Astrocyte (in vitro differentiated cells and primary cell): ENCODE data around the gene PFKFB2. TPM values are rescaled to one million over a fixed set of nuclear protein-coding genes. Genes with fewer than 3 reads are reported as not detected.

Experiments
- DNase-seq: peaks from one replicate; pipeline ENCODE4 v3.0.0-alpha.2; 2010; ENCODE audit warnings: low read depth
- FAIRE-seq: peaks from 2 replicates; lab custom pipeline; 2011; peaks lifted over from hg19 to GRCh38; lab: Jason Lieb, UNC
- H2AFZ ChIP-seq: 2 replicates; pipeline ENCODE4 v1.6.0; 2012; ENCODE audit warnings: low read depth, low read length, inconsistent platforms
- H3K27ac ChIP-seq: 2 replicates; pipeline ENCODE4 v1.5.1; 2011; ENCODE audit warnings: low read depth, low read length, inconsistent platforms
- H3K27me3 ChIP-seq: 2 replicates; pipeline ENCODE4 v1.6.0; 2011; ENCODE audit warnings: low read length, inconsistent platforms; ENCODE audit not compliant: insufficient read depth
- H3K36me3 ChIP-seq: 2 replicates; pipeline ENCODE4 v1.5.1; 2011; ENCODE audit warnings: low read length, inconsistent platforms; ENCODE audit not compliant: insufficient read depth
- H3K4me1 ChIP-seq: 2 replicates; pipeline ENCODE4 v1.5.1; 2011; ENCODE audit warnings: low read length, inconsistent platforms; ENCODE audit not compliant: insufficient read depth
- H3K4me2 ChIP-seq: 2 replicates; pipeline ENCODE4 v1.6.0; 2012; ENCODE audit warnings: low read length, inconsistent platforms
- H3K4me3 ChIP-seq: 2 replicates; pipeline ENCODE4 v1.5.1; 2011; ENCODE audit warnings: low read depth, mild to moderate bottlenecking, low read length, inconsistent platforms; ENCODE audit not compliant: insufficient read depth
- H3K79me2 ChIP-seq: 2 replicates; pipeline ENCODE4 v1.6.0; 2012; ENCODE audit warnings: mild to moderate bottlenecking, low read length, inconsistent platforms; ENCODE audit not compliant: insufficient read depth
- H3K9ac ChIP-seq: 2 replicates; pipeline ENCODE4 v1.6.0; 2012; ENCODE audit warnings: mild to moderate bottlenecking, low read length, inconsistent platforms
- H3K9me3 ChIP-seq: 2 replicates; pipeline ENCODE4 v1.5.1; 2012; ENCODE audit warnings: low read depth, mild to moderate bottlenecking, low read length, inconsistent platforms; ENCODE audit not compliant: insufficient read depth
- H4K20me1 ChIP-seq: 2 replicates; pipeline ENCODE4 v1.6.0; 2012; ENCODE audit warnings: low read length, inconsistent platforms; ENCODE audit not compliant: insufficient read depth
- H3K27ac Mint-ChIP-seq: one replicate; pipeline ENCODE4 v1.8.0; 2021; ENCODE audit warnings: mild to moderate bottlenecking, mixed read lengths; ENCODE audit not compliant: unreplicated experiment
- H3K27me3 Mint-ChIP-seq: one replicate; pipeline ENCODE4 v1.8.0; 2021; ENCODE audit warnings: low read depth, mixed read lengths; ENCODE audit not compliant: unreplicated experiment
- H3K36me3 Mint-ChIP-seq: one replicate; pipeline ENCODE4 v1.8.0; 2021; ENCODE audit warnings: low read depth, mixed read lengths; ENCODE audit not compliant: unreplicated experiment
- H3K4me1 Mint-ChIP-seq: one replicate; pipeline ENCODE4 v1.8.0; 2021; ENCODE audit warnings: low read depth, mixed read lengths; ENCODE audit not compliant: unreplicated experiment
- H3K4me3 Mint-ChIP-seq: one replicate; pipeline ENCODE4 v1.8.0; 2021; ENCODE audit warnings: mild to moderate bottlenecking, moderate library complexity, mixed read lengths; ENCODE audit not compliant: unreplicated experiment
- H3K9me3 Mint-ChIP-seq: one replicate; pipeline ENCODE4 v1.8.0; 2021; ENCODE audit warnings: mild to moderate bottlenecking, mixed read lengths; ENCODE audit not compliant: unreplicated experiment
- EZH2 ChIP-seq: IDR thresholded peaks from 2 replicates; pipeline ENCODE4 v1.6.1; 2012; ENCODE audit warnings: mild to moderate bottlenecking, low read length, inconsistent platforms; ENCODE audit not compliant: insufficient read depth
- total RNA-seq: library from RNA; stranded (reverse); gene quantifications from 2 replicates; pipeline ENCODE4 v1.2.1, GENCODE V29; 2021
- TF ChIP-seq, protein P1 (sequence below): IDR thresholded peaks from 2 replicates; pipeline ENCODE4 v1.5.1; 2011; ENCODE audit warnings: low read depth, mild to moderate bottlenecking, inconsistent platforms, low read length, moderate library complexity; ENCODE audit not compliant: insufficient read depth

Gene PFKFB2
- total RNA-seq, 1 donor from 2014 or later: 6.2 TPM

DNA sequence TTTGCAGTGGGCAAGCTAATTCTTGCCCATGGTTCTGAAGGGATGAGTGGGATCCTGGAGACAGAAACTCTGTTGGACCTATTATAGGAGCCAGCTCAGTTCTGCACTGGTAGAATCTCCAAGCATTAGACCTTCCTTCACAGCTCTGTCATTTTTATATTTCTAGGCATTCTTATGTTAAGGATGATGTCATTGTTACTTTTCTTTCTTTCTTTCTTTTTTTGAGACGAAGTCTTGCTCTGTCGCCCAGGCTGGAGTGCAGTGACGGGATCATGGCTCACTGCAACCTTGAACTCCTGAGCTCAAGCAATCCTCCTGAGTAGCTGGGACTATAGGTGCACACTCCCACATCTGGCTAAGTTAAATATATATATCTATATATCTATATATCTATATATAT, 7.5 kb downstream of the PFKFB2 start:
- no peaks in the 10 kb centered on the region for H3K9me3 ChIP-seq
- H2AFZ ChIP-seq: no peak overlapping the region
- Mint-ChIP-seq H3K27me3 (no peaks in the 10 kb centered on the region), H3K9me3 (no peaks in the 10 kb centered on the region), H3K27ac (no peak overlapping the region), H3K36me3 (peaks cover 22% of the 10 kb centered on the region), H3K4me3 (no peak overlapping the region), H3K4me1 (no peaks in the 10 kb centered on the region)
- H3K79me2 ChIP-seq: no peaks in the 10 kb centered on the region
- no peaks in the 10 kb centered on the region for H3K27me3 ChIP-seq
- H3K4me3 ChIP-seq: no peak overlapping the region
- H3K4me2 ChIP-seq: no peak overlapping the region
- no peaks in the 10 kb centered on the region for H3K36me3 ChIP-seq
- H3K9ac ChIP-seq: no peak overlapping the region
- FAIRE-seq: no peak
- no peak for DNase-seq
- H3K4me1 ChIP-seq: no peaks in the 10 kb centered on the region
- H3K27ac ChIP-seq: no peak overlapping the region
- TF ChIP-seq EZH2: no peak
- TF ChIP-seq, protein P1, sequence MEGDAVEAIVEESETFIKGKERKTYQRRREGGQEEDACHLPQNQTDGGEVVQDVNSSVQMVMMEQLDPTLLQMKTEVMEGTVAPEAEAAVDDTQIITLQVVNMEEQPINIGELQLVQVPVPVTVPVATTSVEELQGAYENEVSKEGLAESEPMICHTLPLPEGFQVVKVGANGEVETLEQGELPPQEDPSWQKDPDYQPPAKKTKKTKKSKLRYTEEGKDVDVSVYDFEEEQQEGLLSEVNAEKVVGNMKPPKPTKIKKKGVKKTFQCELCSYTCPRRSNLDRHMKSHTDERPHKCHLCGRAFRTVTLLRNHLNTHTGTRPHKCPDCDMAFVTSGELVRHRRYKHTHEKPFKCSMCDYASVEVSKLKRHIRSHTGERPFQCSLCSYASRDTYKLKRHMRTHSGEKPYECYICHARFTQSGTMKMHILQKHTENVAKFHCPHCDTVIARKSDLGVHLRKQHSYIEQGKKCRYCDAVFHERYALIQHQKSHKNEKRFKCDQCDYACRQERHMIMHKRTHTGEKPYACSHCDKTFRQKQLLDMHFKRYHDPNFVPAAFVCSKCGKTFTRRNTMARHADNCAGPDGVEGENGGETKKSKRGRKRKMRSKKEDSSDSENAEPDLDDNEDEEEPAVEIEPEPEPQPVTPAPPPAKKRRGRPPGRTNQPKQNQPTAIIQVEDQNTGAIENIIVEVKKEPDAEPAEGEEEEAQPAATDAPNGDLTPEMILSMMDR: no peak
- no peaks in the 10 kb centered on the region for H4K20me1 ChIP-seq

DNA sequence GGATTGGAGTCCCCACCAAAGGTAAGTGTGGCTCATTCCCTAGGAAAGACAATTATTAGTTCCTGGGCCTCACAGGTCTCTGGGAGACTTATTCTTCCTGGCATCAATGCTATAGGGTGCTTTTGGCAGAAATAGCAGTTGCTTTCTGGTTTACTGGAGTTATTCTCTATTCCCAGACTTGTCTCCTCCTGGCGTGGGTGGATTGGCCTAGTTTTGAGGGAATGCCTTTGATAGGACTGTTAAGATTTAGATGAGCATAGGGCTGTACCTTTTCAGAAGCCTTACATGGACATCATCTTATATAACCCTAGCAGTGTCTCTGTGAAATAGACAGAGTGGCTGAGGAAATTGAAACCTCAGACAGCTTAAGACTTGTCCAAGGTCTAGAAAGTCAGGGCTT, 9.0 kb downstream of the PFKFB2 start:
- Mint-ChIP-seq H3K4me1 (no peaks in the 10 kb centered on the region), H3K27me3 (no peaks in the 10 kb centered on the region), H3K9me3 (no peaks in the 10 kb centered on the region), H3K27ac (no peak overlapping the region), H3K36me3 (peaks cover 24% of the 10 kb centered on the region), H3K4me3 (no peak overlapping the region)
- TF ChIP-seq, protein P1: no peak
- TF ChIP-seq EZH2: no peak
- no peak overlapping the region for H3K9ac ChIP-seq
- no peaks in the 10 kb centered on the region for H3K79me2 ChIP-seq
- H3K4me2 ChIP-seq: no peak overlapping the region
- H3K36me3 ChIP-seq: no peaks in the 10 kb centered on the region
- H3K4me1 ChIP-seq: no peaks in the 10 kb centered on the region
- FAIRE-seq (no peak), DNase-seq (no peak)
- no peaks in the 10 kb centered on the region for H3K9me3 ChIP-seq
- no peak overlapping the region for H3K27ac ChIP-seq
- no peaks in the 10 kb centered on the region for H4K20me1 ChIP-seq
- H3K27me3 ChIP-seq: no peaks in the 10 kb centered on the region
- no peak overlapping the region for H3K4me3 ChIP-seq
- no peak overlapping the region for H2AFZ ChIP-seq

DNA sequence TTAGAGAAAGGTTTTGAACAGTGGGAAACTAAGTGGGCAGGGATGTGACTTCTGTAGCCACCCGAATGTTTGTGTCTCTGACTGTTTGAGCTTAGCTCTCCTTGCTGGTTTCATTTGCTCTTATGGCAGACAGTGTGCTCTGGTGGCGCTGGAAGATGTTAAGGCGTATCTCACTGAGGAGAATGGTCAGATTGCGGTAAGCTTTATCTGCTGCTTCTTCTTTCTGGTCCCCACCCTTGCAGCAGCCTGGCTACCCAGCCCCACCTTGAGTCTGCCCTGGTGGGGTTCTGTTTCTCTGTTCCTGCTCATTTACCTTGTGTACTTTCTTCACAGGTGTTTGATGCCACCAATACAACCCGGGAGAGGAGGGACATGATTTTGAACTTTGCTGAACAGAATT, 9.9 kb downstream of the PFKFB2 start:
- H3K4me3 ChIP-seq: no peak overlapping the region
- H3K27ac ChIP-seq: no peak overlapping the region
- DNase-seq (no peak), FAIRE-seq (no peak)
- Mint-ChIP-seq H3K36me3 (peaks cover 24% of the 10 kb centered on the region), H3K9me3 (no peaks in the 10 kb centered on the region), H3K27ac (no peak overlapping the region), H3K4me1 (no peaks in the 10 kb centered on the region), H3K27me3 (no peaks in the 10 kb centered on the region), H3K4me3 (no peak overlapping the region)
- no peaks in the 10 kb centered on the region for H3K79me2 ChIP-seq
- no peaks in the 10 kb centered on the region for H3K9me3 ChIP-seq
- H3K36me3 ChIP-seq: no peaks in the 10 kb centered on the region
- no peak overlapping the region for H3K9ac ChIP-seq
- H2AFZ ChIP-seq: no peak overlapping the region
- no peaks in the 10 kb centered on the region for H4K20me1 ChIP-seq
- H3K27me3 ChIP-seq: no peaks in the 10 kb centered on the region
- no peak overlapping the region for H3K4me2 ChIP-seq
- TF ChIP-seq, protein P1: no peak
- TF ChIP-seq EZH2: no peak
- no peaks in the 10 kb centered on the region for H3K4me1 ChIP-seq
